Smooth muscle cell of the brain vasculature (primary cell): ENCODE results near the gene VTA1.
A peak's percentile ranks its signal among the peaks of the same experiment; 100 is the strongest.
"Not testable (repeated sequence)": the region's sequence is repeated elsewhere in the genome, so short reads cannot be mapped to it uniquely, and the experiment has no call there.

ENCODE experiments used
- DNase-seq: peaks from one replicate; pipeline ENCODE4 v3.0.0-alpha.2; 2012; ENCODE audit warnings: low read depth, low spot score

The VTA1 gene

GRCh38 chr6:142171351-142171750 lies 24.3 kb downstream of the VTA1 start:
- no peak for DNase-seq

GRCh38 chr6:142172758-142173157 lies 25.7 kb downstream of the VTA1 start:
- DNase-seq, result no peak

GRCh38 chr6:142173980-142174379 lies 26.9 kb downstream of the VTA1 start:
- no peak for DNase-seq

GRCh38 chr6:142174703-142175102 lies 27.6 kb downstream of the VTA1 start:
- DNase-seq, result no peak

- DNase-seq, result no peak
Measured at GRCh38 chr6:142178129-142178528, 31.1 kb downstream of the VTA1 start.

DNA sequence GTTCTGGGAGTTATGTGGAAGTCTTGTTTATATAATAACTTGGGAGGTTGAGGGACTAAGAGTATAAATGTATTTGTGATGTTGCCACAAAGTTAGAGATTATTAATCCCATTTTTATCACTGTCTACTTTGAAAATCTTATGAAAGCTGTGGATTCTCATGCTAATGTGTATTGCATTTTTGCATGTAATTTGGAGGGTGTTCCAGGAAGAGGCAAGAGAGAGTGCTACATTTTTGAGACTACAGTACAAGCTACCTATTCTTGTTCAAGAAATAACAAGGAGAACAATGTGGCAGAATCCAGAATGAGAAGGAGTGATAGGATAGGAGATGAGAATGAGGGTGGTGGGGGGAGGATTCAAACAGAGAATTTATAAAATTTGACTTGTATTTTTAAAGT lies 34.9 kb downstream of the VTA1 start:
- no peak for DNase-seq

- no peak for DNase-seq
Measured at GRCh38 chr6:142183351-142183750, 36.3 kb downstream of the VTA1 start.

GRCh38 chr6:142184307-142184706 lies 37.2 kb downstream of the VTA1 start:
- no peak for DNase-seq

DNA sequence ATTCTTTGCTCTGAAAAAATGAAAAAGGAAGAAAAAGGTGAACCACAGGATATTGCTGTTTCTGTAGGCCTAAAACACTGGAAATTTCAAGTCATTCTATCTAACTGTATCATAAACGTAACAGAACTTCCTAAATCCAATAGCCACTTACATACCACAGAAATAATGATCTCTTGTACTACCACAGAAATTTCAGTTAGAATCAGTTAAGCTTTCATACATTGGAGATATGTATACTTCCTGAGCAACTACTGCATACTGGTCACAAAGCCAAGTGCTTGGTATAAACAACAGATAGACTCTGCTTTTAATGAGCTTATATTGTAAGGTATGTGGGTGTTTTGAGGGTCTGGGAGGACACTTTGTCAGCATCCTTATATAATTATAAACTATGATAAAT lies 38.6 kb downstream of the VTA1 start:
- DNase-seq, result no peak

DNA sequence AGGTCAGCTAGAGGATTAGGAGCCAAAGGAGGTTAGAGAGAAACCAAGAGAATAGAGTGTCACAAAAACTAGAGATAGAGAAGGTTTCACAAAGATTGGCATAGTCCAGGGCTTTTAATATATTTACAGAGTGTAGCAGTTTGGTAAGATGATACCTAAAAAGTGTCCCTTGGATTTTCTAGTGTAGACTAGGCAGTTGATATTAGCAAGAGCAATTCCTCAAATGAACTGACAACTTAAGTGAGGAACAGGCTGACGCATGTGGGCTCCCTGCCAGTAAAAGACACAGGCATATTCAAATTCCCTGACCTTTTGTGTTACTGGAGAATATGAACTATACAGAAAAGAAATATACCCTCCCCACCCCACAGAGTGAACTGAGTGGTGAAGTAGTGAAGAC lies 40.1 kb downstream of the VTA1 start:
- peak; percentile 33 for DNase-seq

GRCh38 chr6:142188341-142188740 lies 41.3 kb downstream of the VTA1 start:
- not testable (repeated sequence) for DNase-seq

DNA sequence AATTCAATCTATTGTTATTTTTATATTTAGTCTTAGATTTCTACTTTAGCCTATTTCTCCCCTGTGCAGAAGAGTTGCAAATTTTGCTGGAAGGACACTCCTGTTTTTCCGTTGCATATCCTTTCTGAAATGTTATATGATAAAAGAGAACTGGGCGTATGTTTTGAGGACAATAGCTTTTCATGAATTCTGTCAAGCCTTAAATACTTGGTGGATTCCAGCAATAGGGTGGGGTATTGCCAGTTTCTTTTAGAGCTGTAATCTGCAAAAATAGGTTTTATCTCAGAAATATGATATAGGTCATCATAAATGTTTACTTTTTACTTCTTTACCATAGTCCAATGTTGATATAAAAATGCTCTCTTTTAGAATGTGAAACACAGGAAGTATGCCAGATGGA lies 42.0 kb downstream of the VTA1 start:
- DNase-seq, result no peak

- DNase-seq, result no peak
Measured at GRCh38 chr6:142192343-142192742, 45.3 kb downstream of the VTA1 start.

DNA sequence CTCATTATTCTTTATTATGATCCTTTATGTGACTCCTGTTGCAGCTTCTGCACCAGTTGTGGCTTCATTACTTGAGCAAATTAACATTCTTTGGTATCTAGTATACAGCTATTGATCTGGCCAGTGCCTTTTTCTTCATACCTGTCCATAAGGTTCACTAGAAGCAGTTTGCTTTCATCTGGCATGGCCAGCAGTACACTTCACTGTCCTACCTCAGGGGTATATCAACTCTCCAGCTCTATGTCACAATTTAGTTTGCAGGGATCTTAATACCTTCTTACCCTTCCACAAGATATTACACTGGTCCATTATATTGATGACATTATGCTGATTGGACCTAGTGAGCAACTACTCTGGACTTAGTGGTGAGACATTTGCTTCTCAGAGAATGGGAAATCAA lies 46.6 kb downstream of the VTA1 start:
- no peak for DNase-seq

DNA sequence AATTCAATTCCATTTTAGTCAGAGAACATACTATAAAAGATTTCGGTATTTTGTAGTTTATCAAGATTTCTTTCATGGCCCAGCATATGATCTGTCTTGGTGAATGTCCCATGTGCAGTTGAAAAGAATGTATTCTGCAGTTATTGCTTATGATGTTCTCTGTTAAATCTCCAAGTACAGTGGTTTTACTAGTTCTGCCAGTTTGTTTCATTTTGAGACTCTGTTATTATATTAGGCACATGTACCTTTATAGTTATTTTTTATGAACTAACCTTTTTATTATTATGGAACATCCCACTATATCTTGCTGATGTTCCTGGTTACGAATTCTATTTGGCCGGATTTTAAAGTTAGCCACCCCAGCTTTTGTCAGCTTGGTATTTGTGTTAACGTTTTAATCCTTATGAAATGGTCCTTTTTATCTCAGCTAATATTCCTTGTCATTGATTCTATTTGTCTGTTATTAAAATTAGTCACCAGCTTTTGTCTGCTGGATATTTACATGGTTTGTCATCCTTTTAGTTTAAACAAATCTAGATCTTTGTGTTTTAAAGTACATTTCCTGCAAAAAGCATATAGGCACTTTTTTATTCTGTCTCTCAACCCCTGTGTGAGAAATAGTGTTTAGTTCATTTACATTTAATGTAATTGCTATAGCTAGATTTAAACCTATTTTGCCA lies 48.9 kb downstream of the VTA1 start:
- DNase-seq, result no peak

DNA sequence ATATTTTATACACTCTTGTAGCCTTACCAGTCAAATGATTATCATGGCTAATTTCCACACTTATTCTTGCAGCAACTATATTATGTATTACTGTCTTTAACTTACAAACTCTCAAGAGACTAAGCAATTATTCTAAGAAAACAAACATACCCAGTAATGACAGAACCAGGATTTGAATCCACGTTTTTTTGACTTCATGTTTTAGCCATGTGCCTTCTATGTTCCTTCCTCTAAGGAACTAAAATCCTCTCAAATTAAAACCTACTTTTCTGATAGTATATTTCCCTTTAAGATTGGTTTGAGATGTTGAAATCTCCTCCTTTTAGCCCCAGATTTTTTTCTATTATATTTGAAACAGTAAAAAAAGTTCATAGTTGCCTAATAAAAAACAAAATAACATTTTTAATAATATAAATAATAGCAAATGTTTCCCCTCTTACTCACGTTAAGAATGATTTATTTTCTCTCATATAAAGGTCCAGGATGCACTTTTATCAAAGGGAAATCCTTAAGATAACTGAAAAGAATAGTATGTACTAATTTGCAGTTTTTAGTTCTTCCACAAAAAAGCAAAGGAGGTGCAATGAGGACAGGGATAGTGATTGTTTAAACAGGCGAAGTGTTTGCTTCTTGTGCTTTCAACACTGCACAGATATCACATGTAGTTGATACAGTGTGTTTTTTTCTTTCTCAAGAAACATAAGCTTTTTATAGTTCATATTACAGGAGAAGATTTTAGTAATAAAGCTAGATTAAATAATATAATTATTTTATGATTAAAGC lies 54.0 kb downstream of the VTA1 start:
- DNase-seq, result no peak

DNA sequence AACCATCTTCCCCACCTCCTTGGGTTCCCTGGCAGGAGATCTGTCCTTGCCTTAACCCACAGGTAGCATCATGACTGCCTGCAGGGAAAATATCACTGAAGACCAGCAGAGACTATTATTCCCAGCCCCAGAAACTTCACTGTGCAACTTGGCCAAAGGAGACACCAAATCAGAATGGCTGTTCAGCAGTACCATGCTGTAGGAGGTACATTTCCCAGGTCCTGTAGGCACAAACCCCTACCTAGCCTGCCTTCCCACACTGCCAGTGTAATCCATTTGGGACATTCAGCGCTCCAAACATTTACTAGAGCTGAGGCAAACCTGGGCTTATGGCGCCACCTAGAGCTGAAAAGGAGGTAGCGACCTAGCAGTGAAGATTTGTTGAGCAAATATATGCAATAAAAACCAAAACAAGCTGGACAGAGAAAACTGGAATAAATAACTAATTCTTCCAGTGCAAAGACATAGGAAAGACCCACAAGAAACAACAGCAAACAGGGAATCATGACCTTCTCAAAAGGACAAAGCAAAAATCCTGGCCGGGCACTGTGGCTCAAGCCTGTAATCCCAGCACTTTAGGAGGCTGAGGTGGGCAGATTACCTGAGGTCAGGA lies 60.3 kb downstream of the VTA1 start:
- peak; percentile 49 for DNase-seq

- no peak for DNase-seq
Measured at GRCh38 chr6:142210606-142211005, 63.5 kb downstream of the VTA1 start.

DNA sequence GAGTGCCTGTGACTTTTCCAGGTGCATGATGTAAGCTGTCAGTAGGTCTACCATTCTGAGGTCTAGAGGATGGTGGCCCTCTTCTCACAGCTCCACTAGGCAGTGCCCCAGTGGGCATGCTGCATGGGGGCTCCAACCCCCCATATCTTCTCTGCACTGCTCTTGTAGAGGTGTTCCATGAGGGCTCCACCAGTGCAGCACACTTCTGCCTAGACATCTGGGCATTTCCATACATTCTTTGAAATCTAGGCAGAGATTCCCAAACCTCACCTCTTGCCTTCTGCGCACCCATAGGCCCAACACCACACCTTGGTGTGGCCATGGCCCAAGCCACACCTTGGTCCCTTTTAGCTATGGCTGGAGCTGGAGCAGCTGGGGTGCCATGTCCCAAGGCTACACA lies 66.3 kb downstream of the VTA1 start:
- DNase-seq, result no peak

DNA sequence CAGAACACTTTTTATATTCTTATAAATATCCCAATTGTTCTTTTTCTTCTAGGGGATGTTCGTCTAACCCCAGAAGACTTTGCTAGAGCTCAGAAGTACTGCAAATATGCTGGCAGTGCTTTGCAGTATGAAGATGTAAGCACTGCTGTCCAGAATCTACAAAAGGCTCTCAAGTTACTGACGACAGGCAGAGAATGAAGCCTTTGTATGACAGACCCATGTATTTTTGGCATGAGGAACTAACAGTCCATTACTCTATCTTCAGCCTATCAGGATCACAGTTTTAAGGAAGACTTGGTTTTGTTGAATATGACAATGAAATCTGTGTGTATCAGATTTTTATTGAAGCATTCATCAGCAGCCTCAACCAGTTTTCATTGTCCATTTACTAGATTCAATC lies 71.4 kb downstream of the VTA1 start:
- DNase-seq, result no peak

DNA sequence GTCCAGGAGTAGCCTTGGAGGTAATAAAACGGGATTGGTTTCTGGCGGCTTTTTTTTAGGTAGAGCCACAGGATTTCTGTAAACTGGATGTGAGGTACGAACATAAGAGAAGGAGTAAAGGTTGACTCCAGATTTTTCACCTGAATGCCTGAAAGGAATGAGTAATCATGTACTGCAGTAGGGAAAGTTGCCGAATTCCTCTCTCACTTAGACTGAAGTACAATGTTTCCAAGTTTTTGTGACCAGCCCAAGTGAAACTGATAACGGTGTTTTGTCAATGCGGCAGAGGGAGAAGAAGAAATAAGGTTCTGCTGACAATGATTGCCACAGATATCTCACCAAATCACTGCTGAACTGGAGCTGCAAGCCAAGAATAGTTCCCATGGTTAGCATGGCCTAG lies 75.0 kb downstream of the VTA1 start:
- DNase-seq, result no peak

DNA sequence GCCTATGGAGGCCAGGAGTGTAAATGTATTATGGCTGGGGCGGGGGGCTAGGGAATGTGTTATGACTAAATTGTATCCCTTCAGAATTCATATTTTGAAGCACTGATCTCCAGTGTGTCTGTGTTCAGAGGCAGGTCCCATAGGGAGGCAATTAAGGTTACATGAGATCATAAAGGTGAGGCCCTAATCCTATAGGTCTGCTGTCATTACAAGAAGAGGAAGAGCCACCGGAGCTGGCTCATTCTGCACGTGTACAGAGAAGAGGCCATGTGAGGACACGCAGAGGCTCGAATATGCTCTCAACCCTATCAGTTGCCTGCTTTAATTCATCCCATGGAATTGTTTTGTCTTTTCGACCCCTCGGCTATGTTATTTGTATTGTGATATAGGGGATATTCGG lies 76.9 kb downstream of the VTA1 start:
- DNase-seq, result no peak

GRCh38 chr6:142225115-142225514 lies 78.1 kb downstream of the VTA1 start:
- DNase-seq, result no peak
